Smooth muscle cell (in vitro differentiated cells): Measurements from ENCODE around the gene NDST3. TPM values are rescaled to one million over a fixed set of nuclear protein-coding genes. Genes with fewer than 3 reads are reported as not detected.

Source experiments
- DNase-seq: peaks from one replicate; lab custom pipeline; 2025; ENCODE audit not compliant: unreplicated experiment; lab: John Stamatoyannopoulos, UW
- H2AFZ ChIP-seq: fragments of 200-600 bp; sonication (generic); 2 replicates; pipeline ENCODE4 v1.6.0; 2016; ENCODE audit warnings: antibody characterized with exemption, low read depth, mild to moderate bottlenecking
- H3F3A ChIP-seq: fragments of 200-600 bp; sonication (generic); 2 replicates; pipeline ENCODE4 v1.6.0; 2017; ENCODE audit warnings: antibody characterized with exemption, low read depth
- H3K27ac ChIP-seq: fragments of 200-600 bp; sonication (generic); 2 replicates; pipeline ENCODE4 v1.5.1; 2016; ENCODE audit warnings: low read depth, mild to moderate bottlenecking
- H3K27me3 ChIP-seq: fragments of 200-600 bp; sonication (generic); 2 replicates; pipeline ENCODE4 v1.6.1; 2016; ENCODE audit warnings: low read depth, mild to moderate bottlenecking
- H3K36me3 ChIP-seq: fragments of 200-600 bp; sonication (generic); 2 replicates; pipeline ENCODE4 v1.5.1; 2016; ENCODE audit warnings: low read depth
- H3K4me1 ChIP-seq: fragments of 200-600 bp; sonication (generic); 2 replicates; pipeline ENCODE4 v1.5.1; 2016; ENCODE audit warnings: low read depth
- H3K4me2 ChIP-seq: fragments of 200-600 bp; sonication (generic); 2 replicates; pipeline ENCODE4 v1.6.0; 2016; ENCODE audit warnings: mild to moderate bottlenecking
- H3K4me3 ChIP-seq: fragments of 200-600 bp; sonication (generic); 2 replicates; pipeline ENCODE4 v1.5.1; 2016; ENCODE audit warnings: mild to moderate bottlenecking
- H3K79me2 ChIP-seq: fragments of 200-600 bp; sonication (generic); 2 replicates; pipeline ENCODE4 v1.6.0; 2016; ENCODE audit warnings: low read depth, mild to moderate bottlenecking
- H3K9ac ChIP-seq: fragments of 200-600 bp; sonication (generic); 2 replicates; pipeline ENCODE4 v1.6.0; 2016; ENCODE audit warnings: low read depth
- H3K9me3 ChIP-seq: fragments of 200-600 bp; sonication (generic); replicated peaks from 2 replicates; pipeline ENCODE4 v1.5.1; 2016; ENCODE audit warnings: low read depth
- H4K20me1 ChIP-seq: fragments of 200-600 bp; sonication (generic); 2 replicates; pipeline ENCODE4 v1.6.0; 2016; ENCODE audit warnings: low read depth
- CTCF ChIP-seq: fragments of 200-600 bp; sonication (generic); IDR thresholded peaks from 2 replicates; pipeline ENCODE4 v1.5.1; 2017; ENCODE audit warnings: borderline replicate concordance, mild to moderate bottlenecking, antibody characterized with exemption; ENCODE audit not compliant: insufficient read depth, poor library complexity, severe bottlenecking
- WGBS: methylation state at CpG from one replicate; pipeline ENCODE4 v1.1.7; 2016; ENCODE audit warnings: low lambda C conversion rate; 5-methylcytosine and 5-hydroxymethylcytosine counted together
- polyA plus RNA-seq: library from polyadenylated mRNA; unstranded; fragments of >200 nt; fragmentation: Nextera tagmentation; extraction: Ambion mirVana; gene quantifications from 2 replicates; pipeline ENCODE4 v1.2.1, GENCODE V29; 2016
- total RNA-seq: library from RNA; depleted of rRNA; stranded (reverse); fragments of >200 nt; gene quantifications from 2 replicates; pipeline ENCODE4 v1.2.3, GENCODE V29; 2014

Gene NDST3
- total and polyA plus RNA-seq, 2 experiments from 2014 or later, result 0.13 TPM; not detected in 1

- Histone ChIP-seq H3K9ac (no peak overlapping the region), H3K36me3 (no peaks in the 10 kb centered on the region), H3K27ac (no peak overlapping the region), H3K4me2 (no peak overlapping the region), H2AFZ (no peak overlapping the region), H3K9me3 (no peaks in the 10 kb centered on the region), H3K27me3 (no peaks in the 10 kb centered on the region), H4K20me1 (no peaks in the 10 kb centered on the region), H3F3A (no peaks in the 10 kb centered on the region), H3K79me2 (no peaks in the 10 kb centered on the region), H3K4me3 (no peak overlapping the region), H3K4me1 (no peaks in the 10 kb centered on the region)
- 82% methylated on average over 7 of the region's 7 CpGs for WGBS
- DNase-seq, result no peak
- no peak for TF ChIP-seq CTCF
Measured at GRCh38 chr4:118226311-118227010, 192.2 kb downstream of the NDST3 start.

- Histone ChIP-seq H3K4me2 (no peak overlapping the region), H3K36me3 (no peaks in the 10 kb centered on the region), H3K4me3 (no peak overlapping the region), H4K20me1 (no peaks in the 10 kb centered on the region), H3K9ac (no peak overlapping the region), H3F3A (no peaks in the 10 kb centered on the region), H3K4me1 (no peaks in the 10 kb centered on the region), H3K9me3 (no peaks in the 10 kb centered on the region), H3K27ac (no peak overlapping the region), H3K27me3 (no peaks in the 10 kb centered on the region), H3K79me2 (no peaks in the 10 kb centered on the region), H2AFZ (no peak overlapping the region)
- no peak for DNase-seq
- 100% methylated on average over 1 of the region's 1 CpG for WGBS
- TF ChIP-seq CTCF, result no peak
Measured at GRCh38 chr4:118235566-118236120, 201.4 kb downstream of the NDST3 start.

GRCh38 chr4:118237531-118237930, 203.2 kb downstream of the NDST3 start:
- TF ChIP-seq CTCF, result no peak
- WGBS, result 95% methylated on average over 2 of the region's 2 CpGs

GRCh38 chr4:118249890-118250289, 215.6 kb downstream of the NDST3 start:
- DNase-seq, result no peak
- Histone ChIP-seq H3K79me2 (no peaks in the 10 kb centered on the region), H3K4me1 (no peaks in the 10 kb centered on the region)

More at GRCh38 chr4:118237531-118237930, 203.2 kb downstream of the NDST3 start:
- H2AFZ ChIP-seq, result no peak overlapping the region
- H3F3A ChIP-seq, result no peaks in the 10 kb centered on the region
- H3K9me3 ChIP-seq, result no peaks in the 10 kb centered on the region
- no peaks in the 10 kb centered on the region for H3K36me3 ChIP-seq
- no peaks in the 10 kb centered on the region for H4K20me1 ChIP-seq
- no peaks in the 10 kb centered on the region for H3K79me2 ChIP-seq
- H3K27me3 ChIP-seq, result no peaks in the 10 kb centered on the region
- no peak for DNase-seq
- H3K4me1 ChIP-seq, result no peaks in the 10 kb centered on the region
- no peak overlapping the region for H3K9ac ChIP-seq
- H3K27ac ChIP-seq, result no peak overlapping the region
- no peak overlapping the region for H3K4me2 ChIP-seq
- no peak overlapping the region for H3K4me3 ChIP-seq

More at GRCh38 chr4:118249890-118250289, 215.6 kb downstream of the NDST3 start:
- Histone ChIP-seq H3K36me3 (no peaks in the 10 kb centered on the region), H2AFZ (no peak overlapping the region), H3K4me2 (no peak overlapping the region), H3F3A (no peaks in the 10 kb centered on the region), H3K9ac (no peak overlapping the region), H3K27me3 (no peaks in the 10 kb centered on the region), H3K4me3 (no peak overlapping the region), H4K20me1 (no peaks in the 10 kb centered on the region), H3K27ac (no peak overlapping the region), H3K9me3 (peaks cover 6% of the 10 kb centered on the region)
- no peak for TF ChIP-seq CTCF
- 92% methylated on average over 3 of the region's 3 CpGs for WGBS
